GM23248 (cell line): Measurements from ENCODE around the gene PGC. TPM values are rescaled to one million over a fixed set of nuclear protein-coding genes. Genes with fewer than 3 reads are reported as not detected.

Experiments used
- DNase-seq: peaks from one replicate; pipeline ENCODE4 v3.0.0-alpha.2; 2015
- H2AFZ ChIP-seq: fragments of 200-600 bp; sonication (generic); 2 replicates; pipeline ENCODE4 v1.6.1; 2016; ENCODE audit warnings: antibody characterized with exemption
- H3F3A ChIP-seq: fragments of 200-600 bp; sonication (generic); 2 replicates; pipeline ENCODE4 v1.6.1; 2016; ENCODE audit warnings: mild to moderate bottlenecking, antibody characterized with exemption, mixed run types; ENCODE audit not compliant: insufficient read depth
- H3K27ac ChIP-seq: fragments of 200-600 bp; sonication (generic); 2 replicates; pipeline ENCODE4 v1.5.1; 2016; ENCODE audit warnings: mild to moderate bottlenecking
- H3K27me3 ChIP-seq: fragments of 200-600 bp; sonication (generic); replicated peaks from 2 replicates; pipeline ENCODE4 v1.6.1; 2016; ENCODE audit warnings: mild to moderate bottlenecking; ENCODE audit not compliant: insufficient read depth
- H3K36me3 ChIP-seq: fragments of 200-600 bp; sonication (generic); 2 replicates; pipeline ENCODE4 v1.6.1; 2016; ENCODE audit warnings: low read depth, mild to moderate bottlenecking
- H3K4me1 ChIP-seq: fragments of 200-600 bp; sonication (generic); 2 replicates; pipeline ENCODE4 v1.6.1; 2016; ENCODE audit warnings: mild to moderate bottlenecking; ENCODE audit not compliant: insufficient read depth
- H3K4me2 ChIP-seq: fragments of 200-600 bp; sonication (generic); one replicate; pipeline ENCODE4 v1.6.1; 2016; ENCODE audit warnings: mild to moderate bottlenecking; ENCODE audit not compliant: unreplicated experiment
- H3K4me3 ChIP-seq: fragments of 200-600 bp; sonication (generic); 2 replicates; pipeline ENCODE4 v1.5.1; 2016; ENCODE audit warnings: mild to moderate bottlenecking
- H3K79me2 ChIP-seq: fragments of 200-600 bp; sonication (generic); 2 replicates; pipeline ENCODE4 v1.6.1; 2016; ENCODE audit warnings: mild to moderate bottlenecking; ENCODE audit not compliant: insufficient read depth
- H3K9ac ChIP-seq: fragments of 200-600 bp; sonication (generic); 2 replicates; pipeline ENCODE4 v1.6.1; 2016; ENCODE audit warnings: mild to moderate bottlenecking
- H3K9me2 ChIP-seq: fragments of 200-600 bp; sonication (generic); 2 replicates; pipeline ENCODE4 v1.6.1; 2016; ENCODE audit warnings: mixed run types, mild to moderate bottlenecking, moderate library complexity; ENCODE audit not compliant: insufficient read depth
- H3K9me3 ChIP-seq: fragments of 200-600 bp; sonication (generic); one replicate; pipeline ENCODE4 v1.6.1; 2017; ENCODE audit warnings: low read depth
- H4K20me1 ChIP-seq: fragments of 200-600 bp; sonication (generic); 2 replicates; pipeline ENCODE4 v1.6.0; 2016; ENCODE audit not compliant: insufficient read depth
- EZH2 ChIP-seq: fragments of 200-600 bp; sonication (generic); IDR thresholded peaks from 2 replicates; pipeline ENCODE4 v1.6.1; 2018; ENCODE audit warnings: antibody characterized with exemption, mild to moderate bottlenecking; ENCODE audit not compliant: insufficient read depth, poor library complexity, severe bottlenecking
- EZH2phosphoT487 ChIP-seq: fragments of 200-600 bp; sonication (generic); IDR thresholded peaks from 2 replicates; pipeline ENCODE4 v1.6.1; 2018; ENCODE audit warnings: antibody characterized with exemption, moderate library complexity, mild to moderate bottlenecking, low read depth; ENCODE audit not compliant: insufficient read depth
- WGBS, 2 experiments: methylation state at CpG; one replicate each; pipeline ENCODE4 v1.1.6; 2015 to 2017; ENCODE audit warnings: low lambda C conversion rate in 2 of 2, low coverage in 1 of 2; ENCODE audit errors: missing lambda C conversion rate in 2 of 2; 5-methylcytosine and 5-hydroxymethylcytosine counted together
- in situ Hi-C: fragments of 300-500 bp; cut with MboI; formaldehyde crosslinking; loops from 2 replicates; pipeline ENCODE4 v1.15.0; 2020
- polyA plus RNA-seq: library from polyadenylated mRNA; unstranded; fragments of >200 nt; fragmentation: Nextera tagmentation; extraction: Ambion mirVana; gene quantifications from 2 replicates; pipeline ENCODE4 v1.2.1, GENCODE V29; 2016
- total RNA-seq: library from RNA; depleted of rRNA; stranded (reverse); fragments of >200 nt; shearing (Covaris generic); gene quantifications from 2 replicates; pipeline ENCODE4 v1.2.3, GENCODE V29; 2014

The PGC gene
- total and polyA plus RNA-seq, 2 experiments from 2014 or later = not detected

DNA sequence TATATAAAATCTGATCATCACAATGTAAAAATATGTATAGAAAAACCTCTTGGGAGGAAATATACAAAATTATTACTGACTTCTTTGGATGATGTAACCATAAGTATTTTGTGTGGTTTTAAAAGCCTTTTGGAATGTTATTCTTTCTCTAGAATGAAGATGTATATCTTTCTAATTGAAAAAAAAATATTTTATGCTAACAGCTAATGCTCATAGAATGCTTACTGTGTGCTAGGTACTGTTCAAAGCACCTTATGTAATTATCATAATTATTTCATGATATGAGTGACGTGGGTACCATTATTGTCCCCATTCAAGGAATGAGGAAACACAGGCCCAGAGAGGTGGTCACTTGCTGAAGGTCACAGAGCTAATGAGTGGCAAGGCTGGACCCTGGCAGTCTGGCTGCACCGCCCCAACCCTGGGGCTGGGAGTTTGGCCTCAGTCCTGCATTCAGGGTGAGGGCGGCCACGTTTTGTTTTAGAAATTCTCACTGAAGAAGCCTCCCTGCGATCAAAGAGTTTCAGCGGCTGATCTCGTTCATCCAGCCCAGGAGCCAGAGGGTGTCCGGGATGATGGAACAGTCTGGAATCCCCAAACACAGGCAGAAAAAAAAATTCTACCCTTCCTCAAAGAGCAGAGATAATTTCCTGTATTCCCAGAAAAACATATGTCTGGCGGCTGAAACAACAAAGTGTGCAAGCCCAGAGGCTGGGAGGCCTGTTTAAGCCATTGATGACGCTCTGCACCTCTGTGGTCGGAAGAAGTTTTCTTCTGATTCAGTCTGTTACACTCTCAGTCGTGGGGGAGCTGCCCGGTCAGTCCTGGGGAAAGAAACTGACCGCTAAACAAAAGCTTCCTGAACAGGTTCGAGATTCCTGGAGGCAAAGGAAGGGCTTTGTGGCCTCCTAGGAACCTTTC is 49.1 kb downstream of the PGC start:
- peak; percentile 75 for DNase-seq
- Histone ChIP-seq H3F3A (peaks cover 9% of the 10 kb centered on the region), H3K4me1 (peaks cover 17% of the 10 kb centered on the region), H3K79me2 (no peaks in the 10 kb centered on the region), H3K9me3 (no peaks in the 10 kb centered on the region), H3K27me3 (no peaks in the 10 kb centered on the region), H3K27ac (peak overlapping the region; percentile 69), H3K9me2 (no peaks in the 10 kb centered on the region), H3K36me3 (no peaks in the 10 kb centered on the region), H3K4me3 (no peak overlapping the region), H3K4me2 (peak overlapping the region; percentile 74), H4K20me1 (no peaks in the 10 kb centered on the region), H2AFZ (no peak overlapping the region), H3K9ac (peak overlapping the region; percentile 41; the same call in 1 of the 2 replicates)
- in situ Hi-C loops = no loop called here
- 56 to 64% methylated on average over 15 of the region's 15 CpGs for WGBS, 2 experiments
- TF ChIP-seq EZH2phosphoT487 (no peak), EZH2 (no peak)

DNA sequence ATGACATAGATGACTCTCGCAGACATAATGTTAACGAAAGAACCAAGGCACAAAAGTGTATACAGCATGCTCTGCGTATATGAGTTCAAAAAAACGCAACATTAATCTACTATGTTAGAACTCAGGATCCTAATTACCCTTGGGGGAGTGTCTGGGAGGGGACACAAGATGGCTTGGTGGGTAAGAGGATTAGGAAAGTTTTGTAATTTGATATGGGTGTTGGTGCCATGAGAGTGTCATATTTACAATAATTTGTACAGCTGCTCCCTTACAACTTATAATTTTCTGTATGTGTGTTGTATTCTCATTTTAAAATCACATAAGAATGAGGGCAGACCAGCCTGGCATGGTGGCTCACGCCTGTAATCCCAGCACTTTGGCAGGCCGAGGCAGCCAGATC is 50.4 kb downstream of the PGC start:
- H3K9me3 ChIP-seq = no peaks in the 10 kb centered on the region
- no peak overlapping the region for H3K27ac ChIP-seq
- H2AFZ ChIP-seq = no peak overlapping the region
- WGBS, 2 experiments = 70% methylated on average over 6 of the region's 6 CpGs
- H3K27me3 ChIP-seq = no peaks in the 10 kb centered on the region
- H3K9ac ChIP-seq = no peak overlapping the region
- no peaks in the 10 kb centered on the region for H3K36me3 ChIP-seq
- no peak for TF ChIP-seq EZH2phosphoT487
- no peak for TF ChIP-seq EZH2
- in situ Hi-C loops = no loop called here
- H4K20me1 ChIP-seq = no peaks in the 10 kb centered on the region
- H3K79me2 ChIP-seq = no peaks in the 10 kb centered on the region
- H3K9me2 ChIP-seq = no peaks in the 10 kb centered on the region
- H3K4me2 ChIP-seq = no peak overlapping the region
- no peak for DNase-seq
- no peak overlapping the region for H3K4me3 ChIP-seq
- H3F3A ChIP-seq = peaks cover 9% of the 10 kb centered on the region
- H3K4me1 ChIP-seq = peaks cover 17% of the 10 kb centered on the region

DNA sequence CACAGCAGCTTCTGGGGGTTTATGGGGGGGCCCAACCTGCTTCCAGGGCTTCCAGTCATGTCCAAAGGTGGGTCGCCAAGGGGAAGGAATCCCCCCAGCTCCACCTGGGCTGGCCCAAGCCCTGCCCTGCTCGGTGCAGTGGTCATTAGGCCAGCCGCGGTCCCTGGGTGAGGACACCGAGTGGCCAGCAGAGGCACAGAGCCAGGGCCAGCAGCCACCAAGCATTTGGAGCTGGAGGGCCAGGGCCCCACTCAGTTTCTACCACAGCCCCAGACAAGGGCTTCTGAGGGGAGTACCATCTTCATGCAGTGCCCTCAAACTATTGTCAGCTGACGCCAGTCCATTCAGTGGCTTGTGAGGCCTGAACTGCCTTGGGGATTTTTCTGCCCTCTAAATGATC is 51.4 kb downstream of the PGC start:
- H3K9me2 ChIP-seq = no peaks in the 10 kb centered on the region
- no peak overlapping the region for H3K9ac ChIP-seq
- no peaks in the 10 kb centered on the region for H3K27me3 ChIP-seq
- no peaks in the 10 kb centered on the region for H3K36me3 ChIP-seq
- no peak for TF ChIP-seq EZH2phosphoT487
- no peak for TF ChIP-seq EZH2
- no peaks in the 10 kb centered on the region for H3K9me3 ChIP-seq
- whole genome bisulfite sequencing, 2 experiments = 86 to 92% methylated on average over 6 of the region's 6 CpGs
- H2AFZ ChIP-seq = no peak overlapping the region
- DNase-seq = no peak
- H4K20me1 ChIP-seq = no peaks in the 10 kb centered on the region
- no peak overlapping the region for H3K4me3 ChIP-seq
- no peak overlapping the region for H3K27ac ChIP-seq
- no peak overlapping the region for H3K4me2 ChIP-seq
- peaks cover 9% of the 10 kb centered on the region for H3F3A ChIP-seq
- peaks cover 17% of the 10 kb centered on the region for H3K4me1 ChIP-seq
- H3K79me2 ChIP-seq = no peaks in the 10 kb centered on the region
- in situ Hi-C loops = no loop called here

DNA sequence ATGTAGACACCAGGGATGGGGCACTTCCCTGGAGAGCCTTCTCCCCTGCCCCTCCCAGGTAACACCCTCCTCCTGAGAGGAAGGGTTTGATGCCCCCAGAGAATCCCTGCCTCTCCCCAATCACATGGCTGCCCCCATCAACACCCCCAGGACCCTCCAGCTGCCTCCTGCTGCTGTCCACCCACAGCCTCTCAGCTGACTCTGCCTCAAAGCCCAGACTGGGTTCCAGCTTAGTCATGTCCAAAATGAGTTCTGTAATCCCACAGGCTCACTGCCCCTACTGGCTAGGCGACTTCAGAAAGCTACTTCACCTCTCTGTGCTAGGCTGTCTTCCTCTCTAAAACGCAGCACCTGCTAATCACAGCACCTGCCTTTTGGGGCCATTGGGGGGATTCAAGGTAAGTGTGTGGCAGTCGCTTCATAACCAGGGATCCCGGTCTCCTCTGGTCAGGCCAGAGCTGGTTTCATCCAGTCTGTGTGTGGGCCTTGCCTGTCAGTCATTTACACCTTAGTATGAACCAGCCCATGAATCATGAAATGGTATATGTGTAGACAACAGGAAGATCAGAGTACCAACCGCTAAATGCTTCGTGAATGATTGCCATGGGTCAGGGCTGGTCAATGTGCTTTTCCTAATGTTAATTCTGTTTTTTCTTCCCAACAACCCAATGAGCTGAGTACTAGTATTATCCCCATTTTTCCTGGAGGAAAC is 52.2 kb downstream of the PGC start:
- no peak for TF ChIP-seq EZH2phosphoT487
- TF ChIP-seq EZH2 = no peak
- Histone ChIP-seq H4K20me1 (no peaks in the 10 kb centered on the region), H3K27me3 (no peaks in the 10 kb centered on the region), H3K36me3 (no peaks in the 10 kb centered on the region), H3K4me1 (peaks cover 17% of the 10 kb centered on the region), H3K4me2 (no peak overlapping the region), H2AFZ (no peak overlapping the region), H3F3A (peaks cover 9% of the 10 kb centered on the region), H3K9me3 (no peaks in the 10 kb centered on the region), H3K9me2 (no peaks in the 10 kb centered on the region), H3K79me2 (no peaks in the 10 kb centered on the region), H3K9ac (no peak overlapping the region), H3K27ac (no peak overlapping the region), H3K4me3 (no peak overlapping the region)
- peak; percentile 54 for DNase-seq
- in situ Hi-C loops = no loop called here
- 83 to 88% methylated on average over 6 of the region's 6 CpGs for WGBS, 2 experiments
